ENCODE results near the gene ERC2.

DNA sequence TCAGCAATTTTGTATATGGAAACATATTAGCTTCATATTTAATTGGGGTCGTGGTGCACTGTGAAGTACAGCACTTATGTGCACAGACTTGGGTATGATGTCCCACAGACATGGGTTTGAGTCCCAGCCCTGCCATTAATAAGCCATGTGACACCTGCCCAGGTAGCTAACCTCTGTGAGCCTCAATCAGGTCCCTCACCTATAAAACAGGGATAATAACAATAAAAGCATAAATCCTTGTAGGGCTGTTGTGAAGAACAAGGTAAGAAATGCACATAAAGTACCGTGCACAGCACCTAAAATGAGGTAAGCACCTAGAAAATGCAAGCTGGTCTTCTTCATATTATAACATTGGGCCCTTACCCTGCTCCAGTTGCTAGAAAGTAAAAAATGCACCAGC, 807.6 kb downstream of the ERC2 start:
- no peak for TF ChIP-seq CTCF (conservative IDR thresholded peaks at IDR 0.05; ENCODE audit: low read depth, low read length)
- TF ChIP-seq EZH2 (IDR thresholded peaks at IDR 0.05; ENCODE audit: borderline replicate concordance, low read depth, low read length, poor library complexity, severe bottlenecking) = no peak

Measured in A673 (cell line).